WTC11 (cell line): ENCODE results near the gene REEP1. TPM values are rescaled to one million over a fixed set of nuclear protein-coding genes. Genes with fewer than 3 reads are reported as not detected.

Experiments used
- ATAC-seq: fragments of 200-7000 bp; cut with Tn5 transposase; 2 replicates; pipeline ENCODE4 v1.10.0; 2021; ENCODE audit warnings: mild to moderate bottlenecking, moderate library complexity
- CTCF ChIA-PET: fragments of 300-600 bp; sonication (Branson Sonifier 250); formaldehyde crosslinking; loops from one replicate; lab custom pipeline; 2021; ENCODE audit warnings: antibody characterized with exemption; lab: Charles Lee
- POLR2A ChIA-PET: fragments of 350-600 bp; sonication (Branson Sonifier 250); formaldehyde crosslinking; loops from one replicate; lab custom pipeline; 2021; ENCODE audit warnings: antibody characterized with exemption; lab: Charles Lee
- DNase-seq: peaks from one replicate; pipeline ENCODE4 v3.0.0; 2021; ENCODE audit warnings: low spot score
- H3K27ac Mint-ChIP-seq: 2 replicates; pipeline ENCODE4 v1.8.0; 2021; ENCODE audit warnings: mixed read lengths
- H3K27me3 Mint-ChIP-seq: 2 replicates; pipeline ENCODE4 v1.8.0; 2021; ENCODE audit warnings: low read depth, mild to moderate bottlenecking, moderate library complexity, mixed read lengths
- H3K36me3 Mint-ChIP-seq: 2 replicates; pipeline ENCODE4 v1.8.0; 2021; ENCODE audit warnings: mixed read lengths
- H3K4me1 Mint-ChIP-seq: 2 replicates; pipeline ENCODE4 v1.8.0; 2022; ENCODE audit warnings: mixed read lengths
- H3K4me3 Mint-ChIP-seq: 2 replicates; pipeline ENCODE4 v1.8.0; 2021; ENCODE audit warnings: mild to moderate bottlenecking, moderate library complexity, mixed read lengths
- H3K9me3 Mint-ChIP-seq: 2 replicates; pipeline ENCODE4 v1.8.0; 2021; ENCODE audit warnings: mixed read lengths
- ATF1 ChIP-seq: sonication (generic); formaldehyde crosslinking; IDR thresholded peaks from 2 replicates; pipeline ENCODE4 v1.8.1; 2023; ENCODE audit warnings: mild to moderate bottlenecking, moderate library complexity, missing genetic modification reagents
- ATF3 ChIP-seq: sonication (generic); formaldehyde crosslinking; conservative IDR thresholded peaks from 2 replicates; pipeline ENCODE4 v1.8.1; 2022; ENCODE audit warnings: mild to moderate bottlenecking, missing genetic modification reagents
- E2F5 ChIP-seq: sonication (generic); formaldehyde crosslinking; IDR thresholded peaks from 2 replicates; pipeline ENCODE4 v1.8.1; 2022; ENCODE audit warnings: mild to moderate bottlenecking, moderate library complexity, missing genetic modification reagents
- FOXP4 ChIP-seq: sonication (generic); formaldehyde crosslinking; IDR thresholded peaks from 2 replicates; pipeline ENCODE4 v1.8.0; 2022; ENCODE audit warnings: mild to moderate bottlenecking, missing genetic modification reagents
- GTF2I ChIP-seq: fragments of 250-450 bp; sonication (Bioruptor Pico); conservative IDR thresholded peaks from 2 replicates; pipeline ENCODE4 v1.4.0; 2021; ENCODE audit warnings: mild to moderate bottlenecking
- HMGA2 ChIP-seq: fragments of 250-450 bp; sonication (Bioruptor Pico); IDR thresholded peaks from 2 replicates; pipeline ENCODE4 v1.4.0; 2021; ENCODE audit warnings: mild to moderate bottlenecking, moderate library complexity
- IRF1 ChIP-seq: sonication (generic); formaldehyde crosslinking; IDR thresholded peaks from 2 replicates; pipeline ENCODE4 v1.8.0; 2023; ENCODE audit warnings: missing genetic modification reagents
- KAT7 ChIP-seq: sonication (generic); formaldehyde crosslinking; IDR thresholded peaks from 2 replicates; pipeline ENCODE4 v1.8.1; 2023; ENCODE audit warnings: missing genetic modification reagents, mild to moderate bottlenecking, borderline replicate concordance
- MXD4 ChIP-seq: fragments of 250-450 bp; sonication (Bioruptor Pico); IDR thresholded peaks from 2 replicates; pipeline ENCODE4 v1.8.0; 2021; ENCODE audit warnings: mild to moderate bottlenecking, moderate library complexity, borderline replicate concordance
- NR1H2 ChIP-seq: sonication (generic); formaldehyde crosslinking; IDR thresholded peaks from 2 replicates; pipeline ENCODE4 v1.9.0; 2021; ENCODE audit warnings: mild to moderate bottlenecking, moderate library complexity, missing genetic modification reagents
- PRRX2 ChIP-seq: fragments of 250-450 bp; sonication (Bioruptor Pico); IDR thresholded peaks from 2 replicates; pipeline ENCODE4 v1.8.0; 2021; ENCODE audit warnings: mild to moderate bottlenecking
- RELA ChIP-seq: sonication (generic); formaldehyde crosslinking; IDR thresholded peaks from 2 replicates; pipeline ENCODE4 v1.8.1; 2022; ENCODE audit warnings: missing genetic modification reagents, mild to moderate bottlenecking, borderline replicate concordance
- RORB ChIP-seq: fragments of 250-450 bp; sonication (Bioruptor Pico); IDR thresholded peaks from 2 replicates; pipeline ENCODE4 v1.9.0; 2021; ENCODE audit warnings: mild to moderate bottlenecking
- SP1 ChIP-seq: sonication (generic); formaldehyde crosslinking; conservative IDR thresholded peaks from 2 replicates; pipeline ENCODE4 v1.8.1; 2022; ENCODE audit warnings: missing genetic modification reagents
- STAT6 ChIP-seq: sonication (generic); formaldehyde crosslinking; conservative IDR thresholded peaks from 2 replicates; pipeline ENCODE4 v1.8.1; 2023; ENCODE audit warnings: mild to moderate bottlenecking, low read depth, missing genetic modification reagents, moderate library complexity
- TP53 ChIP-seq: sonication (generic); formaldehyde crosslinking; IDR thresholded peaks from 2 replicates; pipeline ENCODE4 v1.8.1; 2023; ENCODE audit warnings: mild to moderate bottlenecking, missing genetic modification reagents
- USF2 ChIP-seq: sonication (generic); formaldehyde crosslinking; IDR thresholded peaks from 2 replicates; pipeline ENCODE4 v1.8.1; 2023; ENCODE audit warnings: mild to moderate bottlenecking, missing genetic modification reagents, moderate library complexity
- ZNF317 ChIP-seq: sonication (generic); formaldehyde crosslinking; IDR thresholded peaks from 2 replicates; pipeline ENCODE4 v1.8.1; 2023; ENCODE audit warnings: low read depth, mild to moderate bottlenecking, moderate library complexity, missing genetic modification reagents, borderline replicate concordance
- ZNF425 ChIP-seq: fragments of 250-450 bp; sonication (Bioruptor Pico); conservative IDR thresholded peaks from 2 replicates; pipeline ENCODE4 v1.9.0; 2021; ENCODE audit warnings: mild to moderate bottlenecking
- ZNF671 ChIP-seq: fragments of 250-450 bp; sonication (Bioruptor Pico); IDR thresholded peaks from 2 replicates; pipeline ENCODE4 v1.8.0; 2021; ENCODE audit warnings: mild to moderate bottlenecking
- ZSCAN18 ChIP-seq: fragments of 250-450 bp; sonication (Bioruptor Pico); IDR thresholded peaks from 2 replicates; pipeline ENCODE4 v2.1.2; 2022; ENCODE audit warnings: mild to moderate bottlenecking, moderate library complexity
- total RNA-seq: library from RNA; stranded (reverse); gene quantifications from 3 replicates; pipeline ENCODE4 v1.2.3, GENCODE V29; 2021

The REEP1 gene
- total RNA-seq, 1 experiment from 2014 or later: 1.9 TPM

- H3K27me3 Mint-ChIP-seq: peaks cover 71% of the 10 kb centered on the region
- peaks cover 18% of the 10 kb centered on the region for H3K9me3 Mint-ChIP-seq
- ATAC-seq (no peak), DNase-seq (no peak)
- no peak for TF ChIP-seq KAT7 (CRISPR knock-in tag)
- no peak for TF ChIP-seq IRF1 (CRISPR knock-in tag)
- no peak for TF ChIP-seq MXD4
- no peak for TF ChIP-seq RORB (CRISPR knock-in tag)
- no peak for TF ChIP-seq ZNF671 (CRISPR knock-in tag)
- TF ChIP-seq ATF1: no peak
- no peak for TF ChIP-seq STAT6 (CRISPR knock-in tag)
- no peak for TF ChIP-seq FOXP4 (CRISPR knock-in tag)
- TF ChIP-seq ZNF425 (CRISPR knock-in tag): no peak
- TF ChIP-seq ZSCAN18 (CRISPR knock-in tag): no peak
- no peak for TF ChIP-seq RELA
- no peak for TF ChIP-seq GTF2I (CRISPR knock-in tag)
- CTCF ChIA-PET: interaction anchor here (0.5 to 3.1 kb wide), 3 partner anchors 26 to 117 kb away, joined by 3 to 14 read pairs (median 8); no protein-coding TSS in a partner anchor
- H3K4me3 Mint-ChIP-seq: peak overlapping the region; percentile 2; the same call in 1 of the 2 replicates
- no peak overlapping the region for H3K27ac Mint-ChIP-seq
- peaks cover 14% of the 10 kb centered on the region for H3K4me1 Mint-ChIP-seq
- POLR2A ChIA-PET: no interaction called here
- peaks cover 5% of the 10 kb centered on the region; the same call in 1 of the 2 replicates for H3K36me3 Mint-ChIP-seq
Measured at GRCh38 chr2:86338778-86339295, 1.4 kb upstream of the REEP1 start.

GRCh38 chr2:86336675-86337243 is 667 bp downstream of the REEP1 start:
- DNase-seq (peak; percentile 41), ATAC-seq (peak; percentile 22)
- ChIA-PET CTCF (interaction anchor here (1.1 to 3.1 kb wide), 3 partner anchors 36 to 116 kb away, joined by 3 to 14 read pairs (median 4); no protein-coding TSS in a partner anchor), POLR2A (interaction anchor here (1.3 kb wide), 1 partner anchor 104 kb away, joined by 4 read pairs; the partner anchor contains the start of gene KDM3A)
- peaks cover 11% of the 10 kb centered on the region for H3K9me3 Mint-ChIP-seq
- peaks cover 14% of the 10 kb centered on the region for H3K4me1 Mint-ChIP-seq
- peak overlapping the region; percentile 84 for H3K4me3 Mint-ChIP-seq
- no peak overlapping the region for H3K27ac Mint-ChIP-seq
- H3K27me3 Mint-ChIP-seq: peaks cover 74% of the 10 kb centered on the region
- H3K36me3 Mint-ChIP-seq: peaks cover 5% of the 10 kb centered on the region; the same call in 1 of the 2 replicates
- no peak for TF ChIP-seq E2F5 (CRISPR knock-in tag)
- no peak for TF ChIP-seq TP53 (CRISPR knock-in tag)
- no peak for TF ChIP-seq PRRX2
- TF ChIP-seq HMGA2 (CRISPR knock-in tag): no peak
- no peak for TF ChIP-seq ATF3 (CRISPR knock-in tag)
- no peak for TF ChIP-seq ATF1
- TF ChIP-seq USF2 (CRISPR knock-in tag): no peak
- no peak for TF ChIP-seq NR1H2 (CRISPR knock-in tag)
- TF ChIP-seq SP1 (CRISPR knock-in tag): no peak
- TF ChIP-seq ZNF317 (CRISPR knock-in tag): no peak
